Lower leg skin (tissue), 4 donors: Measurements from ENCODE around the gene SPTBN4. TPM values are rescaled to one million over a fixed set of nuclear protein-coding genes. Genes with fewer than 3 reads are reported as not detected.
"Not testable (repeated sequence)": the region's sequence is repeated elsewhere in the genome, so short reads cannot be mapped to it uniquely, and the experiment has no call there.

Experiments used
- DNase-seq, 2 donors: peaks; one replicate each; pipeline ENCODE4 v3.0.0-alpha.2; 2019; ENCODE audit warnings: low spot score in 2 of 2
- H3K4me3 ChIP-seq: fragments of 200-600 bp; sonication (generic); 2 replicates; pipeline ENCODE4 v1.5.1; 2017; ENCODE audit warnings: mild to moderate bottlenecking, low read depth; ENCODE audit not compliant: poor library complexity, severe bottlenecking
- POLR2A ChIP-seq, 2 donors: fragments of 450-650 bp; IDR thresholded peaks; one replicate each; pipeline ENCODE4 v1.6.1; 2016 to 2017; ENCODE audit warnings: antibody characterized with exemption in 2 of 2, mild to moderate bottlenecking in 1 of 2, moderate library complexity in 1 of 2
- WGBS, 2 donors: methylation state at CpG; one replicate each; pipeline ENCODE4 v1.1.5; 2018; 5-methylcytosine and 5-hydroxymethylcytosine counted together
- intact Hi-C: fragments of 100-400 bp; cut with DNase I; formaldehyde crosslinking; loops from one replicate; pipeline ENCODE4 v1.15.0; 2023; ENCODE audit warnings: low total_unique reads
- total RNA-seq, 4 donors: library from RNA; depleted of rRNA; stranded (reverse); fragments of >200 nt; gene quantifications; one replicate each; pipeline ENCODE4 v1.1.0, GENCODE V29; 2016
- TF ChIP-seq, protein P1 (sequence below), 3 donors: fragments of 450-650 bp; IDR thresholded peaks; one replicate each; pipeline ENCODE4 v1.5.1; 2016; ENCODE audit warnings: antibody characterized with exemption in 3 of 3, mild to moderate bottlenecking in 3 of 3, moderate library complexity in 2 of 3

The SPTBN4 gene
- total RNA-seq, 4 donors from 2014 or later = 0.25 to 2.2 (median 1.6) TPM

DNA sequence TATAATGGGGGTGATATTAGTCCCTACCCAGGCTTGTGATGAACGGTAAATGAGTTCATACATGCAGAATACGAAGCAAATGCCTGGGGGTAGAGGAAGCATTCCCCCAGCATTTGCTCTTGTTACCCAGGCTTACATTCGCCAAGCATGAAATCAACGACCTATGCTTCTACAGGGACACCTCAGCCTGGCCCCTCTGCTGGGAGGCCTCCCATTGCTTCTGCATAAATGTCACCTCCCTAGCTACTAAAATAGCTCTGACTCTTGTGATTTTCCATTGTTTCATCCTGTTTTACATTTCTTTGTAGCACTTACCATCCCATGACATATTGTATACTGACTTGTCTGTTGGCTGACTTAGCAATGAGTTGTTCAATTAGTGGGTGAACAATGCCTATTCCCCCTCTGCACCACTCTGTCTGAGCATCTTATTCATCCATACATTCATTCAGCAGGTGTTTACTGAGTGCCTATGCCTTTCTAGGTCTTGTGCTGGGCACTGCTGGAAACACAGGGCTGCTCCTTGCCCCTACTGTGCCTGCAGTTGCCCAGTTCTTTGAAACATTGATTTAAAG is 47.0 kb downstream of the SPTBN4 start:
- H3K4me3 ChIP-seq = no peak overlapping the region
- TF ChIP-seq, protein P1, sequence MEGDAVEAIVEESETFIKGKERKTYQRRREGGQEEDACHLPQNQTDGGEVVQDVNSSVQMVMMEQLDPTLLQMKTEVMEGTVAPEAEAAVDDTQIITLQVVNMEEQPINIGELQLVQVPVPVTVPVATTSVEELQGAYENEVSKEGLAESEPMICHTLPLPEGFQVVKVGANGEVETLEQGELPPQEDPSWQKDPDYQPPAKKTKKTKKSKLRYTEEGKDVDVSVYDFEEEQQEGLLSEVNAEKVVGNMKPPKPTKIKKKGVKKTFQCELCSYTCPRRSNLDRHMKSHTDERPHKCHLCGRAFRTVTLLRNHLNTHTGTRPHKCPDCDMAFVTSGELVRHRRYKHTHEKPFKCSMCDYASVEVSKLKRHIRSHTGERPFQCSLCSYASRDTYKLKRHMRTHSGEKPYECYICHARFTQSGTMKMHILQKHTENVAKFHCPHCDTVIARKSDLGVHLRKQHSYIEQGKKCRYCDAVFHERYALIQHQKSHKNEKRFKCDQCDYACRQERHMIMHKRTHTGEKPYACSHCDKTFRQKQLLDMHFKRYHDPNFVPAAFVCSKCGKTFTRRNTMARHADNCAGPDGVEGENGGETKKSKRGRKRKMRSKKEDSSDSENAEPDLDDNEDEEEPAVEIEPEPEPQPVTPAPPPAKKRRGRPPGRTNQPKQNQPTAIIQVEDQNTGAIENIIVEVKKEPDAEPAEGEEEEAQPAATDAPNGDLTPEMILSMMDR (IDR thresholded peaks at IDR 0.05) = no peak
- no peak for TF ChIP-seq POLR2A (IDR thresholded peaks at IDR 0.05)
- WGBS, 2 donors = 83 to 84% methylated on average over 4 of the region's 4 CpGs
- intact Hi-C loops = no loop called here
- DNase-seq = no peak

DNA sequence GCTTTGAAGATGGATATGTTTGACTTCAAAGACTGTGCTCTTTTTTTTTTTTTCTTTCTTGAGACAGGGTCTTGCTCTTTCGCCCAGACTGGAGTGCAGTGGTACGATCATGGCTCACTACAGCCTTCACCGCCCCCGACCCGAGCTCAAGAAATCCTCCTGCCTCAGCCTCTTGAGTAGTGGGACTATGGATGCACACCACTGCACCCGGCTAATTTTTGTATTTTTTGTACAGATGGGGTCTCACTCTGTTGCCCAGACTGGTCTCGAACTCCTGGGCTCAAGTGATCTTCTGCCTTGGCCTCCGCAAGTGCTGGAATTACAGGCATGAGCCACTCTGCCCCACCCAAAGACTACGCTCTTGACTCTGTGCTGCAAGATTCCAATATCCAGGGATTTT is 50.4 kb downstream of the SPTBN4 start:
- intact Hi-C loops = no loop called here
- DNase-seq = no peak
- WGBS, 2 donors = 94 to 95% methylated on average over 9 of the region's 9 CpGs
- no peak for TF ChIP-seq POLR2A (IDR thresholded peaks at IDR 0.05)
- TF ChIP-seq, protein P1 (IDR thresholded peaks at IDR 0.05) = no peak
- H3K4me3 ChIP-seq = no peak overlapping the region

DNA sequence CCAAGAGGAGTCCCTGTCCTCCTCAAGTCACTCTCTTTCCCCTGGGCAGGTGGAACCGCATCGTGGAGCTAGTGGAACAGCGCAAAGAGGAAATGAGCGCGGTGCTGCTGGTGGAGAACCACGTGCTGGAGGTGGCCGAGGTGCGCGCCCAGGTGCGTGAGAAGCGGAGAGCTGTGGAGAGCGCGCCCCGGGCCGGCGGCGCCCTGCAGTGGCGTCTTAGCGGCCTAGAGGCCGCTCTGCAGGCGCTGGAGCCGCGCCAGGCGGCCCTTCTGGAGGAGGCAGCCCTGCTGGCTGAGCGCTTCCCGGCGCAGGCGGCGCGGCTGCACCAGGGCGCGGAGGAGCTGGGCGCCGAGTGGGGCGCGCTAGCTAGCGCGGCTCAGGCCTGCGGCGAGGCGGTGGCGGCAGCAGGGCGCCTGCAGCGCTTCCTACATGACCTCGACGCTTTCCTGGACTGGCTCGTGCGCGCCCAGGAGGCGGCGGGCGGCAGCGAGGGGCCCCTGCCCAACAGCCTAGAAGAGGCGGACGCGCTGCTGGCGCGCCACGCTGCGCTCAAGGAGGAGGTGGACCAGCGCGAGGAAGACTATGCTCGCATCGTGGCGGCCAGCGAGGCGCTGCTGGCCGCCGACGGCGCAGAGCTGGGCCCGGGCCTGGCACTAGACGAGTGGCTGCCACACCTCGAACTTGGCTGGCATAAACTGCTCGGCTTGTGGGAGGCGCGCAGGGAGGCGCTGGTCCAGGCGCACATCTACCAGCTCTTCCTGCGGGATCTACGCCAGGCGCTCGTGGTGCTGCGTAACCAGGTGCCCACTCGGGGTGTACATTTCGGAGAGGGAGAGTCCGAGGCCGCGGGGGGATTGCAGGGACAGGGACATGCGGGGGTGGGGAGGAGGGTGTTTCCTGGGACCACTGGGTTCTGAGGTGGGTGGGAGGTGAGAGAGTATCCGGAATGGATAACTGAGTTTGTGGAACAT is 52.8 kb downstream of the SPTBN4 start:
- TF ChIP-seq POLR2A (IDR thresholded peaks at IDR 0.05) = no peak
- TF ChIP-seq, protein P1 (IDR thresholded peaks at IDR 0.05) = no peak
- no peak overlapping the region for H3K4me3 ChIP-seq
- WGBS, 2 donors = 15 to 34% methylated on average over 24 to 57 of the region's 91 CpGs

DNA sequence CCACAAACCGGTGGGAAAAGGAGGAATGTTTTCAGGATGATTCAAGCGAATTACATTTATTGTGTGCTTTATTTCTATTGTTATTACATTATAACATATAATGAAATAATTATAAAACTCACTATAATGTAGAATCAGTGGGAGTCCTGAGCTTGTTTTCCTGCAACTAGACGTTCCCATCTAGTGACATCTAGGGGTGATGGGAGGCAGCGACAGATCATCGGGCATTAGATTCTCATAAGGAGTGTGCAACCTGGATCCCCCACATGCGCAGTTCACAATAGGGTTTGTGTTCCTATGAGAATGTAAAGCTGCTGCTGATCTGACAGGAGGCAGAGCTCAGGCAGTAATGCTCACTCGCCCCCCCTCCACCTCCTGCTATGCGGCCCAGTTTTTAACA is 54.5 kb downstream of the SPTBN4 start:
- DNase-seq = no peak
- intact Hi-C loops = loop anchor here (10.0 kb wide), 1 partner anchor 206 kb away; no protein-coding TSS in a partner anchor
- no peak overlapping the region for H3K4me3 ChIP-seq
- TF ChIP-seq, protein P1 (IDR thresholded peaks at IDR 0.05) = no peak
- no peak for TF ChIP-seq POLR2A (IDR thresholded peaks at IDR 0.05)
- WGBS, 2 donors = 71 to 77% methylated on average over 8 of the region's 8 CpGs

More for the DNA sequence above, 52.8 kb downstream of the SPTBN4 start:
- intact Hi-C loops = loop anchor here (10.0 kb wide), 1 partner anchor 205 kb away; no protein-coding TSS in a partner anchor
- no peak for DNase-seq

- intact Hi-C loops = loop anchor here (10.0 kb wide), 1 partner anchor 207 kb away; no protein-coding TSS in a partner anchor
- DNase-seq = not testable (repeated sequence)
Measured at GRCh38 chr19:40521900-40522299, 55.1 kb downstream of the SPTBN4 start.

More at GRCh38 chr19:40521900-40522299, 55.1 kb downstream of the SPTBN4 start:
- WGBS, 2 donors = 75 to 79% methylated on average over 6 of the region's 6 CpGs
- H3K4me3 ChIP-seq = not testable (repeated sequence)
